GM18861 (cell line): ENCODE data around the gene MCCD1.
"Not testable (repeated sequence)": the region's sequence is repeated elsewhere in the genome, so short reads cannot be mapped to it uniquely, and the experiment has no call there.

ENCODE experiments used
- ATAC-seq: cut with Tn5 transposase; IDR thresholded peaks from one replicate; pipeline ENCODE4 v1.9.1; 2021; ENCODE audit not compliant: unreplicated experiment

MCCD1 gene

GRCh38 chr6:31528821-31529328, at the start of gene MCCD1:
Gene MCCD1, plus strand, starts transcription at chr6:31528962. Its CDS starts 53 bp downstream, at chr6:31529015.
- ATAC-seq, result no peak

- ATAC-seq, result no peak
Observed at GRCh38 chr6:31479151-31479932, 49.4 kb upstream of the MCCD1 start.

GRCh38 chr6:31479933-31480535, 48.7 kb upstream of the MCCD1 start:
- ATAC-seq, result no peak

GRCh38 chr6:31480574-31480973, 48.2 kb upstream of the MCCD1 start:
- ATAC-seq, result no peak

GRCh38 chr6:31483392-31483791, 45.4 kb upstream of the MCCD1 start:
- ATAC-seq, result no peak

- no peak for ATAC-seq
Observed at GRCh38 chr6:31485055-31485454, 43.7 kb upstream of the MCCD1 start.

GRCh38 chr6:31486065-31486837, 42.5 kb upstream of the MCCD1 start:
- ATAC-seq, result not testable (repeated sequence)

GRCh38 chr6:31487674-31488073, 41.1 kb upstream of the MCCD1 start:
- not testable (repeated sequence) for ATAC-seq

GRCh38 chr6:31489086-31489485, 39.7 kb upstream of the MCCD1 start:
- no peak for ATAC-seq

- ATAC-seq, result no peak
Observed at GRCh38 chr6:31490115-31490873, 38.5 kb upstream of the MCCD1 start.

- ATAC-seq, result not testable (repeated sequence)
Observed at GRCh38 chr6:31493550-31493874, 35.2 kb upstream of the MCCD1 start.

- ATAC-seq, result no peak
Observed at GRCh38 chr6:31493875-31494694, 34.7 kb upstream of the MCCD1 start.

GRCh38 chr6:31495580-31495979, 33.2 kb upstream of the MCCD1 start:
- ATAC-seq, result no peak

- ATAC-seq, result not testable (repeated sequence)
Observed at GRCh38 chr6:31496826-31497225, 31.9 kb upstream of the MCCD1 start.

- no peak for ATAC-seq
Observed at GRCh38 chr6:31497531-31498476, 31.0 kb upstream of the MCCD1 start, which contains the start of gene MICB. Gene MICB, plus strand, starts transcription at chr6:31498145. Its CDS starts 49 bp downstream, at chr6:31498194.

GRCh38 chr6:31498748-31499147, 30.0 kb upstream of the MCCD1 start:
- no peak for ATAC-seq

GRCh38 chr6:31499648-31500047, 29.1 kb upstream of the MCCD1 start:
- not testable (repeated sequence) for ATAC-seq

- ATAC-seq, result no peak
Observed at GRCh38 chr6:31502586-31502985, 26.2 kb upstream of the MCCD1 start.

- not testable (repeated sequence) for ATAC-seq
Observed at GRCh38 chr6:31509036-31509435, 19.7 kb upstream of the MCCD1 start.
